HG03520 (cell line): ENCODE data around the gene TUFT1.

Experiments
- ATAC-seq: cut with Tn5 transposase; IDR thresholded peaks from one replicate; pipeline ENCODE4 v1.9.1; 2021; ENCODE audit warnings: mild to moderate bottlenecking, moderate library complexity; ENCODE audit not compliant: unreplicated experiment

Gene TUFT1

GRCh38 chr1:151540021-151540981, at the start of gene TUFT1:
Gene TUFT1 (plus strand): TSS chr1:151540309. CDS start chr1:151540367, 58 bp downstream.
- peak; percentile 89 for ATAC-seq

GRCh38 chr1:151491641-151492040, 48.5 kb upstream of the TUFT1 start:
- ATAC-seq = no peak

- no peak for ATAC-seq
Observed at GRCh38 chr1:151492120-151492519, 48.0 kb upstream of the TUFT1 start.

- no peak for ATAC-seq
Observed at GRCh38 chr1:151493042-151493441, 47.1 kb upstream of the TUFT1 start.

GRCh38 chr1:151494741-151495281, 45.3 kb upstream of the TUFT1 start:
- ATAC-seq = no peak

- no peak for ATAC-seq
Observed at GRCh38 chr1:151495316-151495715, 44.8 kb upstream of the TUFT1 start.

- ATAC-seq = no peak
Observed at GRCh38 chr1:151499365-151499764, 40.7 kb upstream of the TUFT1 start.

GRCh38 chr1:151499930-151500329, 40.2 kb upstream of the TUFT1 start:
- ATAC-seq = no peak

- ATAC-seq = no peak
Observed at GRCh38 chr1:151501474-151501873, 38.6 kb upstream of the TUFT1 start.

- no peak for ATAC-seq
Observed at GRCh38 chr1:151502035-151502700, 37.9 kb upstream of the TUFT1 start.

GRCh38 chr1:151502859-151503780, 37.0 kb upstream of the TUFT1 start:
- no peak for ATAC-seq

GRCh38 chr1:151504252-151504651, 35.9 kb upstream of the TUFT1 start:
- no peak for ATAC-seq

- ATAC-seq = no peak
Observed at GRCh38 chr1:151504759-151505158, 35.4 kb upstream of the TUFT1 start.

GRCh38 chr1:151508833-151509232, 31.3 kb upstream of the TUFT1 start:
- no peak for ATAC-seq

- ATAC-seq = no peak
Observed at GRCh38 chr1:151509350-151510019, 30.6 kb upstream of the TUFT1 start.

GRCh38 chr1:151510020-151510405, 30.1 kb upstream of the TUFT1 start:
- ATAC-seq = no peak

GRCh38 chr1:151510614-151510956, 29.5 kb upstream of the TUFT1 start:
- ATAC-seq = no peak

GRCh38 chr1:151510957-151511635, 29.0 kb upstream of the TUFT1 start, which contains the start of gene CGN:
Gene CGN (plus strand): TSS chr1:151511387. CDS start chr1:151518520, 7,133 bp downstream.
- ATAC-seq = peak; percentile 72

GRCh38 chr1:151511636-151512215, 28.4 kb upstream of the TUFT1 start:
- ATAC-seq = no peak
